ENCODE measurements around the gene APOB.

Gene APOB

GRCh38 chr2:20970068-20970467, 73.8 kb downstream of the APOB start:
- Mint-ChIP-seq H3K27ac (no peak overlapping the region), H3K36me3 (no peaks in the 10 kb centered on the region), H3K9me3 (no peaks in the 10 kb centered on the region), H3K4me3 (no peak overlapping the region), H3K4me1 (no peaks in the 10 kb centered on the region)
- ATAC-seq (no peak), DNase-seq (ENCODE audit: low spot score in 2 of 2) (no peak)

DNA sequence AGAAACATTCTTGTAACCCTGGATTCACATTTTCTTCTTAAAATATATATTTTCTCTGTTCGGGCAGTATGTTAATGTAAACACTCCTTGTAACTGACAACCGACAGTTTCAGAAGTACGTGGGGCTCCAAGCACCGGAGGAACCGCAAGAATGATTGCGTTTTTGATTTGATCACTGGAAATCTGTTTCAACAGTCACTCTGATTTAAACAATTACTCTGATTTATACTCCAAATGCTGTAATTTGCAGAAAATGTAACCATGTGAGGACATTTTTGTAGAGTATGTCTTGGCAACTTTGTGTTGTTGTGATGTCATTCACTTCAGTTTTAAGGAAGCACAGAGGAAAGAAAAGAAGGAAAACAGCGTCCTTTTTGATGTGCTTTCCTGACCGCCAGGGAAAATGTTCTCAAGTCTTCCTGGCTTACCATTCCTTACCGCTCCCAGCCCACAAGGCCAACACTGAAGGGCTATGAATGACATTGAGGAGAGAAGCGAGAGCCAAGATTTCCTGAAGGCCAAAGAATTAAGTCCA, 77.7 kb downstream of the APOB start:
- DNase-seq (ENCODE audit: low spot score in 2 of 2) (no peak), ATAC-seq (no peak)
- H3K36me3 Mint-ChIP-seq = no peaks in the 10 kb centered on the region
- no peak overlapping the region for H3K27ac Mint-ChIP-seq
- no peak overlapping the region for H3K4me3 Mint-ChIP-seq
- no peaks in the 10 kb centered on the region for H3K9me3 Mint-ChIP-seq
- H3K4me1 Mint-ChIP-seq = no peaks in the 10 kb centered on the region

DNA sequence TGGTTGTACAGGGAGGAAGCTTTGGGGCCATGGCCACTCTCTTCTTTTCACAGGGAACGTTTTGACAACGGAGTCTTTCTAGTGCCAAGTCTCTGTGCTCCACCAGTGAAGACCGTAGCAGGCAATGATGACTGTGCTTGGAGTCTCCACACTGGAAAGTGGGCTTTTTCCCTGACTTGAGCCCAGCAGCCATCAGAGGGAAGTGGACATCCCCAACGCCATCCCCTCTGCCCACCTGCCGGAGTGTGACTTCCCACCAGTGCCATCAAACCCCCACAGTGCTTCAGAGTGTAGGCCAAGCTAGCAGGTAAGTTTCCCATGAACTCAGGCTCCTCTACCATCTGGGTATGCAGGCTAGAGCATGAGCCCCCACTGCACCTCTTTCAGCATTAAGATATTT, 78.7 kb downstream of the APOB start:
- ATAC-seq (no peak), DNase-seq (ENCODE audit: low spot score in 2 of 2) (no peak)
- Mint-ChIP-seq H3K27ac (no peak overlapping the region), H3K36me3 (no peaks in the 10 kb centered on the region), H3K4me1 (no peaks in the 10 kb centered on the region), H3K9me3 (no peaks in the 10 kb centered on the region), H3K4me3 (no peak overlapping the region)

DNA sequence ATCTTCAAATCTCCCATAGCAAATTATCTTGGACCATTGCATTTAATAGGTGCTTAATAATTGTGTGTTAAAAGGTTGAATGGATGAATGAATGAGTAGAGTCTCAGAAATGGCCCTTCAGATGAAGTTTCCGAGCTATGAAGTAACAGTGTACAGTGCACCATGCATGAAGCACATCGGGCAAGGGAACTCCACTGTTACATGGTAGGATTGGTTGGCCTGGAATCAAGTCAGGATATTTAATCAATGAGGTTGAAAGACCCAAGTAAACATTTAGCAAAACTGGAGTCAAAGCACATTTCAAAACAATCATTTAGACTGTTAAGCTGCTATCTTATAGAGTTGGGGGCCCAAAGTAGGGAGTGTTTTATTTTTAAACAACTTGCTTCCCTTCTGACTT, 80.0 kb downstream of the APOB start:
- DNase-seq (ENCODE audit: low spot score in 2 of 2) (no peak), ATAC-seq (no peak)
- H3K9me3 Mint-ChIP-seq = no peaks in the 10 kb centered on the region
- H3K4me1 Mint-ChIP-seq = no peaks in the 10 kb centered on the region
- no peak overlapping the region for H3K27ac Mint-ChIP-seq
- no peaks in the 10 kb centered on the region for H3K36me3 Mint-ChIP-seq
- no peak overlapping the region for H3K4me3 Mint-ChIP-seq

DNA sequence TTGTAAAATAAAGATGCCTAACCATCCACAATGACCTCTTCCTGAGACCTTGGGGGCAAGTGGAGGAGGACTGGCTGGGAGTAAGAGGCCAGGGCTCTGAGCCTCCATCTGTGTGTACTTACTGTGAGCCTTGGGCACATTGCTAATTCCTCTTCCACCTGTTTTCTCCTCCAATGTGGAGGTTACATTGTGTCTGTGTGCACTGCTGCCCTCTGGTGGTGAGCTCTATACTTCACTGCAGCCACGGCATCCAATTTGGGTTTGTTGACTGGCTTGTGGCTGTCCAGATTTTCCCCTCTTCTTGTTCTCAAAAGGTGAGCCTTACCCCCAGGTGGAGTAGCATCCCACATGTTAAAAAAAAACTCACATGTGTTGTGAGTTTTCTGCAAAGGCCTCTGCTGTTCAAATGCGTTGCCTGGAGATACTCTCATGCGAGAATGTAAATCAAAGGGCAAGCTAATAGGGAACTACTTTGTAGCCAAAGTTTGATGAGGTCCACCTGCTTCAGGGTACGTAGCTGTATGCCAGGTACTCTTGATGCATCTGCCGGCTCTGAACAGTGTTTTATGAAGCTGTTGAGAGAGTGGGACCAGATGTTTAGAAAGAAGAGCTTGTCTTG, 80.8 kb downstream of the APOB start:
- Mint-ChIP-seq H3K27ac (no peak overlapping the region), H3K4me3 (no peak overlapping the region), H3K9me3 (no peaks in the 10 kb centered on the region), H3K4me1 (no peaks in the 10 kb centered on the region), H3K36me3 (no peaks in the 10 kb centered on the region)
- DNase-seq (ENCODE audit: low spot score in 2 of 2) = peak; percentile 53 to 83
- ATAC-seq = peak; percentile 43

- ATAC-seq = no peak
- no peaks in the 10 kb centered on the region for H3K4me1 Mint-ChIP-seq
Observed at GRCh38 chr2:20961858-20962257, 82.0 kb downstream of the APOB start.

DNA sequence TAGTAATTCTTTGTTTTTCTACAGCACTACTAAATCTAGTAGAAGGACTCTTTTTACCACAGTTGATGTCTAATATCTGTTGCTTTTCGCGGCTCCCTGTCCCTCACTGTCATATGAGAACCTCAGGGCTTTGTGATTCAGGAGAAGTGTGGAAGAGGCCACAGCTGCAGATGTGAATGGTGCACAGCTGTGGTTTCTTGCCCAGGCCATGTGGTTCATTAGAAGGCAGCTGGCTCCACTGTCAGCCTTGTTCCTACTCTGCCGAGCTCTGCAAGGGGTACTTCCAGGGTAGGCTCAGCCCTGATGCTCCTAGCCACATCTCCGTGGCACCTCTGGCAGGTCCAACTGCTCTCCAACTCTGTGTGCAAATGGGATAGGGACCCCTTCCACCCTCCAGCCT, 83.9 kb downstream of the APOB start:
- no peak for ATAC-seq
- Mint-ChIP-seq H3K4me1 (no peaks in the 10 kb centered on the region), H3K9me3 (no peaks in the 10 kb centered on the region), H3K36me3 (no peaks in the 10 kb centered on the region), H3K27ac (no peak overlapping the region), H3K4me3 (no peak overlapping the region)
- DNase-seq (ENCODE audit: low spot score in 2 of 2) = no peak

More at GRCh38 chr2:20961858-20962257, 82.0 kb downstream of the APOB start:
- Mint-ChIP-seq H3K4me3 (no peak overlapping the region), H3K36me3 (no peaks in the 10 kb centered on the region), H3K27ac (no peak overlapping the region), H3K9me3 (no peaks in the 10 kb centered on the region)
- no peak for DNase-seq (ENCODE audit: low spot score in 2 of 2)

DNA sequence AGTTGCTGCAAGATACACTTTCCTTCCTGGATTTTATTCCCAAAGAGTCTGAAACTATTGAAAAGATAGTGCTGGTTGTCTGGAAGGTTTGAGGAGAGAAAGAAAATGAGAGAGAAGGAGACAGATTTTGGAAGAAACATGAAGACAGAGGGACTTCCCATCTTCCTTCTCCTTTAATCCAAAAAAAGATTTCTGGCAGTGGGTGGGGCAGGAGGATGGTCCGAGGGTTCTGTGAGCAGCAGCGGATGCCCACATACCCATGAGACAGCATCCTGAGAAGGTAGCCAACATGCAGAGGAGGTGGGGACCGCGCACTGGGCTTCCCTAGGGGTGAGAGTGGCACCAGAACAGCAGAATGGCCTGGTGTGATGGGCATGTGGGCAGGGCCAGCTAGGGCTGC, 84.6 kb downstream of the APOB start:
- Mint-ChIP-seq H3K27ac (no peak overlapping the region), H3K4me1 (no peaks in the 10 kb centered on the region), H3K36me3 (no peaks in the 10 kb centered on the region), H3K4me3 (no peak overlapping the region), H3K9me3 (no peaks in the 10 kb centered on the region)
- ATAC-seq (no peak), DNase-seq (ENCODE audit: low spot score in 2 of 2) (no peak)

GRCh38 chr2:20957788-20958525, 85.9 kb downstream of the APOB start:
- no peak for ATAC-seq
- H3K4me1 Mint-ChIP-seq = no peaks in the 10 kb centered on the region
- H3K9me3 Mint-ChIP-seq = no peaks in the 10 kb centered on the region
- no peak overlapping the region for H3K4me3 Mint-ChIP-seq
- no peaks in the 10 kb centered on the region for H3K36me3 Mint-ChIP-seq
- DNase-seq (ENCODE audit: low spot score in 2 of 2) = no peak
- no peak overlapping the region for H3K27ac Mint-ChIP-seq

DNA sequence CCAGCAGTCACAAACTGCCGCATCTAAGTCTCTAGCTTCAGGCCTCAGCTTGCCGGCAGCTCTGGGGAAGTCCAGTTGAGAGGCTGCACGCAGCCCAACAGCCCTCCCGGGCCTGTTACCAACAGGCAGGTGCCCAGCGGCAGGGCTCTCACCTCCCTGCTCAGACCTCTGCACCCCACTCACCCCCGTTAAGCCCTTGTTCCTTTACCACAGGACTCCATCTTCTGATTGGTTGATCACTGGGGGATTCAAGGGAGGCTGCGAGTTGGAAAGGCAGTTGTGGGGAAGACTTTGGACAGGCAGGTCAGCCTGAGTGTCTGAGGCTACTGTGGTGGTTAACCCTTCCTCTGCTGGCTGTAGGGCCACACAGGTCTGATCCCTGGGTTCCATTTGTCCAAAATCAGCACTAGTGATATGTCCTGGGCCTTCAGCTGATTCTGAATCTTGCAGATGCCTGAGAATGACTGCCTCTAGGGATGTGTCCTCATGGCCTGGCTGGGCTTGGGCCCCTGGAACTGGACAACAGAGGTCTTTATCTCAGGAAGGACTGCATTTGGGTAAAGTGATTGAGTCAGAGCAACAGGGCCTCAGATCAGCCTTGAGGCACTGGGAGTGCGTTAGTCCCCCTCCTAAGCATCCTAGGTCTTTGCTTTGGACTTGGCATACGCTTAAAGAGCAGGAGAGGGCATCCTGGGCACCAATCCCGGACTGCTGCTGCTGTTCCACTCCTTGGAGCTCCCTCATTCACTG, 88.4 kb downstream of the APOB start:
- H3K4me3 Mint-ChIP-seq = no peak overlapping the region
- no peaks in the 10 kb centered on the region for H3K9me3 Mint-ChIP-seq
- no peaks in the 10 kb centered on the region for H3K4me1 Mint-ChIP-seq
- H3K27ac Mint-ChIP-seq = no peak overlapping the region
- no peaks in the 10 kb centered on the region for H3K36me3 Mint-ChIP-seq
- ATAC-seq (no peak), DNase-seq (ENCODE audit: low spot score in 2 of 2) (no peak)

GRCh38 chr2:20953146-20953824, 90.6 kb downstream of the APOB start:
- Mint-ChIP-seq H3K4me1 (no peaks in the 10 kb centered on the region), H3K4me3 (no peak overlapping the region), H3K27ac (no peak overlapping the region), H3K36me3 (no peaks in the 10 kb centered on the region), H3K9me3 (no peaks in the 10 kb centered on the region)
- ATAC-seq = no peak
- no peak for DNase-seq (ENCODE audit: low spot score in 2 of 2)

All from stimulated activated effector memory CD8-positive, alpha-beta T cell treated with anti-CD3 and anti-CD28 coated beads, Interleukin-12 subunit alpha, Interleukin-12 subunit beta, amount 100 ng/mL, for 72 hours (primary cell).